HG03432 (cell line): ENCODE results near the gene OR5D18.
"Not testable (repeated sequence)": the region's sequence is repeated elsewhere in the genome, so short reads cannot be mapped to it uniquely, and the experiment has no call there.

Experiments
- ATAC-seq: cut with Tn5 transposase; IDR thresholded peaks from one replicate; pipeline ENCODE4 v1.9.1; 2021; ENCODE audit warnings: mild to moderate bottlenecking, moderate library complexity; ENCODE audit not compliant: unreplicated experiment

Gene OR5D18

DNA sequence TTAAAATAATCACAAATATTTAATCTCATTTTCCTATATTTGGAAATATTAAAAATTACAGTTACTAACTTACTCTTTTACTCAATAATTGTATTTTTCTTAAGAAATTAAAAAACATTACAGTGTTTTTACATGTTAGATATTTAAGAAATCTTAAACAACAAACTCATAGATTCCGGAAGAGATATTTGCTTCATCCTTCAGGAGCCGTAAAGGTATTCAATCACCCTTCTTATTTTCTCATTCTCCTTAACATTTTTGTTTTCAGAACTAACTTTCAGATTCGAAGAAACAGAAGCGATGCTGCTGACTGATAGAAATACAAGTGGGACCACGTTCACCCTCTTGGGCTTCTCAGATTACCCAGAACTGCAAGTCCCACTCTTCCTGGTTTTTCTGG is at the start of gene OR5D18:
OR5D18 (plus strand) TSS at position 301 of the 400 bp plus-strand sequence; CDS start at position 301, 0 bp downstream.
- no peak for ATAC-seq

DNA sequence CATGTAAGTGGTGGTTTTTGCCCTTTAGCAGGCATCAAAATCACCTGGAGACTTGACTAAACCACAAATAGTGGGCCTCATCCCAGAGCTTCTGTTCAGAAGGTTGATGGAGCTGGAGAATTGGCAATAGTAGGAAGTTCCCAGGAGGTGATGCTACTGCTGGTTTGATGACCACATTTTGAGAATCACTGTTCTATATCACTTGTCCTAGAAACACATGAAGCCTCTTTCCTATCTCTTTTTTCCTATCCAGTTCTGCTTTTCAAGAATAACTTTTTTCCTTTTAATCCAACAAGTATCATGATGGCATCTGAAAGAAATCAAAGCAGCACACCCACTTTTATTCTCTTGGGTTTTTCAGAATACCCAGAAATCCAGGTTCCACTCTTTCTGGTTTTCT is 46.3 kb upstream of the OR5D18 start, which contains the start of gene OR5D13:
OR5D13 (plus strand) TSS at position 301 of the 400 bp plus-strand sequence; CDS start at position 301, 0 bp downstream.
- no peak for ATAC-seq

DNA sequence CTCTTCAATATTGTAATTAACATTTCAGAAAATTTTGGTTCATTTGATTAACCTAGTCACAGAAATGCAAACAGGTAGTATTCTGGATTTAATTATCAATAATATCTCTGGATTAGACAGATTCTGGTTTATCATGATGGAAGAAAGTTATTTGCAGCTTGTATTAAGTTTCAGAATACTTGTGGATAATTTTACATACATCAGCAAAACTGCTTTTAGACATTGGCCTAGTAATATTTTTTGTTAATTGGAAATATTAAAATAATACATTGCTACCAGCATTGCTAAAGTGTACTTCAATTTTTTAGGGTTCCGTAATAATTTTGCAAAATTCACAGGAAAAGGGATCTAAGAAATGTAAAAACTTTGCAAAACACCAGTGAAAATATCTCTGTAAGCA is 27.8 kb upstream of the OR5D18 start:
- no peak for ATAC-seq

DNA sequence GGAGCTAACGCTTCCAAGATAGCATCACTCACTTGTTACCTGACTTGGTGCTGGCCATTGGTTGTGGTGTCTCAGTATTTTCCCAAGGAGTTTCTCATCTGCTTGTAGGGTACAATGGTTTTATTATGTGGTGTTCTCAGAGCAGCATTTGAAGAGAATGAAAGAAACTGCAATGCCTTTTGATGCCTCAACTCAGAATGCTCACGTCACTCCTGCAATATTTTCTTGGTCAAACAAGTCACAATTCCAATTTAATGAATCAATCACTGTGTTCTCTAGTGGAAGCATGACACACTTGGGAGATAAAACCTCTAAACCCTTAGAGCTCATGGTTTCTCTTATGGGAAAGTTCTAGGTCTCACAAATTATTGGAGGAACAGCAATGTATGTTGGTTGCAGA is 26.1 kb upstream of the OR5D18 start:
- ATAC-seq, result no peak

DNA sequence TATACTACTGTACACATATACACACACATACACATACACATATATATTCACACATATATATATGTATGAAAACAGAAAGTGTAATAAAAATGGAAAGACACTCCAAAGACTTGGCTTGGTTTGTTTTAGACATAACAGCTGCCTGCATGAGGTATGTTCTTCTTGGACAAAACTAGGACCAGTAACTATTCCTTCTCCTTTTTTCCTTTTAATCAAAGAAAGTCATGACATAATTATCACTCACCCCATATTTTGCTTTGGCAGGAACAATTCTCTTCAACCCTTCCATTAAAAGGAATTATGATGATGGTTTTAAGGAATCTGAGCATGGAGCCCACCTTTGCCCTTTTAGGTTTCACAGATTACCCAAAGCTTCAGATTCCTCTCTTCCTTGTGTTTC is 24.2 kb upstream of the OR5D18 start, which contains the start of gene OR5D14:
OR5D14 (plus strand) TSS at position 301 of the 400 bp plus-strand sequence; CDS start at position 301, 0 bp downstream.
- ATAC-seq, result no peak

DNA sequence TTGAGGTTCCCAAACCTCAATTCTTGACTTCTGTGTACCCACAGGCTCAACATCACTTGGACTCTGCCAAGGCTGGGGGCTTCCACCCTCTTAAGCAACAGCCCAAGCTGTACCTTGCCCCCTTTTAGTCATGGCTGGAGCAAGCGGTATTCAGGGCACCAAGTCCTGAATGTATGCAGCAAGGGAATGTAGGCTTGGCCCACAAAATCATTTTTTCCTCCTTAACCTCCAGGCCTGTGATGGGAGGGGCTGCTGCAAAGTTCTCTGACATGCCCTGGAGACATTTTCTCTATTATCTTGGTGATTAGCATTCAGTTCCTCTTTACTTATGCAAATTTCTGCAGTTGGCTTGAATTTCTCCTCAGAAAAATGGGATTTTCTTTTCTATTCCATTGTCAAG is 13.2 kb upstream of the OR5D18 start:
- ATAC-seq, result no peak

DNA sequence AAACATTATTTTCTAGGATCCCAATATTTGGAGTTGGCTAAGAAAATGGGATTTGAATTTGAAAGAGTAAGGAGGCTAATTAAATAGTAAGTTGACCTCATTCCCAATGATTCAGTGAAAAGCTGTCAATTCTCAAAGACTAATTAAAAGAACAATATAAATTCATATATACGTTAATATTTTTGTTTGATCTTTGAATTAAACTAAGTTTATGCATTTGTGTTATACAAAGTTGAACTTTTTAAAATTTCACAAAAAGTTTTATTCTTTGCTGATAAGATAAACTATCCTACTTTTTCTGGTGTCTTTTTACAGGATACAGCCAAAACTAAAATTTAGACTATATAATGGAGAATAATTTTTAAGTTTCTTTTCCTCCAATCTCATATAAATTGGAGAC is 8.4 kb upstream of the OR5D18 start, which contains the start of gene OR5L1:
OR5L1 (plus strand) TSS at position 301 of the 400 bp plus-strand sequence. CDS start 100 bp downstream, outside the sequence.
- ATAC-seq, result no peak

DNA sequence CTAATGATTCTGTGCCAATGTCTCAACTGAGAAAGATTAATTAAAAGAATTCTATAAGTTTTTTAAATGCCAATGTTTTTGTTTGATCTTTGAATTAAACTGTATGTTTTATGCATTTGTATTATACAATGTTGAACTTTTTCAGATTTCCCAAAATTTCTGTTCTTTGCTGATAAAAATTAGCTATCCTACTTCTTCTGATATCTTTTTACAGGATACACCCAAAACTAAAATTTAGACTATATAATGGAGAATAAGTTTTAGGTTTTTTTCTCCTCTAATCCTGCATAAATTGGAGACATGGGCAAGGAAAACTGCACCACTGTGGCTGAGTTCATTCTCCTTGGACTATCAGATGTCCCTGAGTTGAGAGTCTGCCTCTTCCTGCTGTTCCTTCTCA is 7.5 kb downstream of the OR5D18 start, which contains the start of gene OR5L2:
OR5L2 (plus strand) TSS at position 301 of the 400 bp plus-strand sequence; CDS start at position 301, 0 bp downstream.
- ATAC-seq, result no peak

DNA sequence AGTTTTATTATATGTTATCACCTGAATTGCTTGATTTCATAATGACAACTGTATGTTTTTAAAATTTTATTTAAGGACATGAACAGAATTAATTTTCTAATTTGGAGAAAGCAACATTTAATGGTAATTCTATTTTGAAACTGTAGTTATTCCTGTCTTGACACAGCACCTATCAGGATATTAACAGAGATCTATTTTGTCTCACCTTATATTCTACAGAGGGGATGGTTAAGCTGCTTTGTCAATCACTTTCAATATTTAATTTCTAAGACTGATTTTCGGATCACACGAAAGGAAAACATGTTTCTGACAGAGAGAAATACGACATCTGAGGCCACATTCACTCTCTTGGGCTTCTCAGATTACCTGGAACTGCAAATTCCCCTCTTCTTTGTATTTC is 19.0 kb downstream of the OR5D18 start, which contains the start of gene OR5D16:
OR5D16 (plus strand) TSS at position 301 of the 400 bp plus-strand sequence; CDS start at position 301, 0 bp downstream.
- no peak for ATAC-seq

DNA sequence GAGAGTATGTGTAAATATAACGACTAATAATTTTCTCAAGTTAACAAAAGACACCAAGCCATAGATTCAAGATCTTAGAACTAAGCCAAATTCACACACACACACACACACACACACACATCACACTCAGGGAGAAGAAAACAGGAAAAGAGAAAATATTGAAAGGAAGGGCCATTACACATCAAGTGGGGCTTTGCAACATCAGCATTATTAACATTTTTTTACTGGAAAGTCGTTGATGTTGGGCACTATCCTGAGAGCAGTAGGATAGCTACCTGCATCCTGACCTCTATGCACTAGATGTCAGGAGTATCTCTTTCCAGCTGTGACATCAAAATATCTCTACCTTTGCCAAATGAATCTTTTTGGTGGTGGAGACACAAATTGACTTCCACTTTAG is 28.0 kb downstream of the OR5D18 start:
- ATAC-seq, result no peak

DNA sequence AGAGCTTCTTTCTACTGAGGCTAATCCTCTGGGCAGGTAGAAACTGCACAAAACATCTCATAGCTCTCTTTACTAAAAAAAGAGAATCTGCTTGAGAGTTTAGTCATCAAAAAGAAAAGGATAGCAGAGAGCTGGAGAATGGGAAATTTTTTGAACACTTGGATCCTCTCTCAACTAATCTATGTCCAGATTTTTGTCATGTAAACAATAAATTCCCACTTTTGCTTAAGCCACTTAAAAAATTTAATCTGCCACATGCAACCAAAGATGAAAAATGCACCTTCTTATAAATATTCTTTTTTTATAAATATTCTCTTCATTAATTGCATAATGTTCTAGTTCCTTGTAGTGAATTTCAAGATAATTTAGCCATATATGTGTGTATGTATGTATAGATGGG is 29.6 kb downstream of the OR5D18 start:
- ATAC-seq, result no peak

DNA sequence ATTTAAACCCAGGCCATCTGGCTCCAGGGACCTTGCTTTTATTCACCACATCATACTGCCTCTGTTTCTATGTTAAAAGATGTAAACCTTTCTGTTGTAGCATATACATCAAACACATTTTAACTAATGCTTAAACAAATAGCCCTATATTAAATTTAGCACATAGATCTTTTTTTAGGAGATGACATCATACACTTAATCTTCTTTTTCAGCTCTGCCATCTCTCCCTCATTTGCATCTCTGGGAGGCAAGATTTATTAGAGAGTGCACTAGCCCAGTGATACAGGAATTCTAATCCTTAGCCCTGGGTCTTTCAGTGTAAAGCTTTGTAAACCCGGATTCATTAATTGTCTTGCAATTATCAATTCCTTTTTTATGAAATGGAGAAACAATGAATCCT is 32.7 kb downstream of the OR5D18 start:
- no peak for ATAC-seq

DNA sequence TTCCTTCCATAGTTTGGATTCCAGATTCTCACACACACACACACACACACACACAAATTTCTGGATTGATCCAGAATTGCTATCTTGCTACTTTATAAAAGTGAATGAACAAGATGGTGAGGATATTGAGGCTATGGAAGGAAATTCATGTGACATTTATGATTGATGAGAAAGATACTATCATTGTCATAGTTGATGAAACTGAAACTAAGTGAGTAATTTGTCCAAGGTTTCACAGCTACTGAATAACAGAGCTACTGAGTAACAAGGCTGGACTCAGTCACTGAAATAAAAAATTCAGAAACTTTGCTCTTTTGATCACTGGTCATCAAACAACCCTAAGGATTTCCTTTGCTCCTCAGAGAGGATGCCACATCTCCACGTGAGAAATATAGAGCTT is 35.3 kb downstream of the OR5D18 start:
- peak; percentile 59 for ATAC-seq

DNA sequence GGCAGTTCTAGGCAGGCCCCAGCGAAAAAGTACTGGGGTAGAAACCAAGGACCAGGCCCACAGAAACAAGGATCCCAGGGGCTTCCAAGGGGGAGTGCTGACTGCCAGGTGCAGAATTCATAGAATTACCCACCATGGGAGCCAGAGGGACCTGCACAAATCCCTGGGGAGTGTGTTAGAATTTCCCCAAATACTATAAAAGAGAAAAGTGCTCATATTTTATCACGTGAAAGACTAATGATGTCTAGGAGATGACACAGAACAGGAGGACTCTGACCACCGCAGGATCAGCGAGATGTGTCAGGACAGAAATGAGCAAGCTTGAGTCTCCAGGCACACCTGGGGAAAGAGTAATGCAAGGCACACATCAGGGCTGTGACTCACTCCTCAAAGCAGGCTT is 47.9 kb downstream of the OR5D18 start:
- ATAC-seq, result not testable (repeated sequence)
